GM19328 (cell line): ENCODE results near the gene ZNF260.
"Not testable (repeated sequence)": the region's sequence is repeated elsewhere in the genome, so short reads cannot be mapped to it uniquely, and the experiment has no call there.

Experiments
- ATAC-seq: cut with Tn5 transposase; IDR thresholded peaks from one replicate; pipeline ENCODE4 v1.9.1; 2021; ENCODE audit warnings: mild to moderate bottlenecking, moderate library complexity; ENCODE audit not compliant: unreplicated experiment

ZNF260 gene

GRCh38 chr19:36528194-36528920, at the start of gene ZNF260:
TSS of gene ZNF260 (minus strand) at chr19:36528271. CDS start at chr19:36515238, 13,033 bp downstream.
- ATAC-seq: peak; percentile 88

- ATAC-seq: no peak
Measured at GRCh38 chr19:36577271-36577996, 49.4 kb upstream of the ZNF260 start.

GRCh38 chr19:36574741-36575140, 46.7 kb upstream of the ZNF260 start:
- ATAC-seq: no peak

- no peak for ATAC-seq
Measured at GRCh38 chr19:36573895-36574720, 46.0 kb upstream of the ZNF260 start.

- ATAC-seq: peak; percentile 91
Measured at GRCh38 chr19:36573020-36573894, 45.2 kb upstream of the ZNF260 start, which contains the start of gene ZNF529. TSS of gene ZNF529 (minus strand) at chr19:36573292. CDS start at chr19:36572346, 946 bp downstream.

- ATAC-seq: no peak
Measured at GRCh38 chr19:36572593-36573019, 44.5 kb upstream of the ZNF260 start.

- ATAC-seq: no peak
Measured at GRCh38 chr19:36564391-36564790, 36.3 kb upstream of the ZNF260 start.

GRCh38 chr19:36547001-36547732, 19.1 kb upstream of the ZNF260 start:
- no peak for ATAC-seq

GRCh38 chr19:36528921-36529518, 949 bp upstream of the ZNF260 start:
- ATAC-seq: no peak

GRCh38 chr19:36527873-36528193, 238 bp downstream of the ZNF260 start:
- ATAC-seq: peak; percentile 17

- no peak for ATAC-seq
Measured at GRCh38 chr19:36527341-36527740, 730 bp downstream of the ZNF260 start.

GRCh38 chr19:36526581-36526980, 1.5 kb downstream of the ZNF260 start:
- ATAC-seq: no peak

- ATAC-seq: no peak
Measured at GRCh38 chr19:36524617-36525016, 3.5 kb downstream of the ZNF260 start.

- ATAC-seq: no peak
Measured at GRCh38 chr19:36514012-36514612, 14.0 kb downstream of the ZNF260 start.

GRCh38 chr19:36508325-36508724, 19.7 kb downstream of the ZNF260 start:
- no peak for ATAC-seq

- no peak for ATAC-seq
Measured at GRCh38 chr19:36501973-36502372, 26.1 kb downstream of the ZNF260 start.

GRCh38 chr19:36497001-36497400, 31.1 kb downstream of the ZNF260 start:
- ATAC-seq: no peak

GRCh38 chr19:36492689-36493453, 35.2 kb downstream of the ZNF260 start:
- ATAC-seq: not testable (repeated sequence)
